NCI-H2171 (cell line): ENCODE measurements around the gene KRTAP26-1.

Experiments
- DNase-seq: peaks from one replicate; lab custom pipeline; 2025; lab: John Stamatoyannopoulos, UW

The KRTAP26-1 gene

DNA sequence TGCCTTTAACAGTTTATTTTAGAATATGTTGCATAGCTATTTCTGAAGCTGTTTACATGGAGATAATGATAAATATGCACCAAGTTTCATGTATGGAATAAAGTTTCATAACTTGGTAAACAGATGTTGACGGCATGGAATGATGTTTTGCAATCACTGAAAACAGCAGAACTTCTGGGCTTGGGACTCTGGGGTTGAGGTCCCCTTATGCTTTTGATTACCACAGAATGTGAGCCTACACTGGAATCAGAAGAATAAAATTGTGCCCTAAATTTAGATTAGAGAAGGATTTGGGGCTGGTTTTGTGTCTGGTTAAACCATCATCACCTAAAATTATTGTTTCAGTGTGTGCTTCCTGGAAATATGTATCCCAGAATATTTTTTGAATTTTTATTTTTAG is 48.5 kb downstream of the KRTAP26-1 start:
- DNase-seq: no peak

DNA sequence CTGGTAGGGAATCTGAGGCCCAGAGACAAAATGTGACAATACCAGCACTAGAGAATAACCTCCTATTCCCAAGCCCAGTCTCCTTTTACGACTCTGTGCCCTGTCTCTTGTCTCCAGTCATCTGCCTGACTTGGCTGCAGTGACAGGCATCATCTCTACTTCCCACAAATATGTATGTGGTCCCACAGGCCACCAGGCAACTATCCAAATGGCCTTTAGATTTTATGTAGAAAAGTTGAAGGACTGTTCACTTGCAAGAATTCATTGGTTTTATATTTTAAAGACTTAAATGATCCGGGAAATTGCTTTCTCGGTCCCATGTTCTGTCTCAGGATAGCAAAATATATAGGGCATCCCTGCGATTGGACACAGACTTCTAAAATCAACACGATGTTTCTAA is 49.0 kb downstream of the KRTAP26-1 start:
- no peak for DNase-seq

DNA sequence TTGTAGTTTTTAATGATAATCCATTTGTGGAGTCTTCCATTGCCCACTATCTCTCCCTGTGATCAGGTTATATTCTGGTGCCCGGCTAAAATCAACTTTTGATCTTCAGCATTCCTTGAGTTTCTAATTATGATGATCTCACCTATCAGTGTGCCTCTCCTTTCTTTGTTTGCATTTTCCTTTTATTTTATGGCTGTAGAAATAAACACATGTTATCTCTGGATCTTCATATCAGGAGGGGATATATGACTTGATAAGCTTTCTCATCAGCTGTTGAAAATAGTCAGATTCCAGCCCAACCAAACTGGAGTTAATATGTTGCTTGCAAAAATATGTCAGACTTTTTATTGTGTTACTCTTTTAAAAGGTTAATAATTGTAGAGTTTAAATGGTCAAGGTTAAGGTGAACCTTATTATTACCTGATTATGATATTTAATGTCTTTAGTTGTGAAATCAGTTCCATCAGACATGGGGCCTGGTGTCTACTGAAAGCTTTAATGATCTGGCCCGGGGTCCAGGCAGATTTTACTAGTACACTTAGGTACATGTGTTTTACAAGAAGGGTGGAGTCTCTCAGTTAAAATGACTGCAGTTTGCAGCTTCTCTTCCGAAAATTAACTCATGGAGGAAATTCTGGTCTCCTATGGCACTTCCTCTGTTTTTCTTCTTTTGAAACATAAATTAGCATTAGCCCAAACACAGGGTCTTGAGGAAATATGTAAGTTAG is 50.1 kb downstream of the KRTAP26-1 start:
- DNase-seq: no peak
